HG02943 (cell line): ENCODE data around the gene WDR83.
"Not testable (repeated sequence)": the region's sequence is repeated elsewhere in the genome, so short reads cannot be mapped to it uniquely, and the experiment has no call there.

Experiments used
- ATAC-seq: cut with Tn5 transposase; IDR thresholded peaks from one replicate; pipeline ENCODE4 v1.9.1; 2021; ENCODE audit warnings: mild to moderate bottlenecking, low read depth, moderate library complexity; ENCODE audit not compliant: unreplicated experiment

WDR83 gene

GRCh38 chr19:12666265-12667048 is at the start of gene WDR83, which contains the start of gene MAN2B1:
TSS of gene WDR83 (plus strand) at chr19:12666807. CDS start at chr19:12669791, 2,984 bp downstream.
TSS of gene MAN2B1 (minus strand) at chr19:12666742. CDS start at chr19:12666701, 41 bp downstream.
- no peak for ATAC-seq

- ATAC-seq = no peak
These were observed 49.0 kb upstream of the WDR83 start for GRCh38 chr19:12617646-12618045.

- ATAC-seq = not testable (repeated sequence)
These were observed 45.2 kb upstream of the WDR83 start for GRCh38 chr19:12621253-12622024.

GRCh38 chr19:12623361-12624031 is 43.1 kb upstream of the WDR83 start:
- no peak for ATAC-seq

GRCh38 chr19:12626958-12627357 is 39.6 kb upstream of the WDR83 start:
- no peak for ATAC-seq

GRCh38 chr19:12628040-12629022 is 38.3 kb upstream of the WDR83 start:
- ATAC-seq = no peak

GRCh38 chr19:12629215-12629614 is 37.4 kb upstream of the WDR83 start:
- ATAC-seq = no peak

- no peak for ATAC-seq
These were observed 30.0 kb upstream of the WDR83 start for GRCh38 chr19:12636631-12637030.

GRCh38 chr19:12638611-12639182 is 27.9 kb upstream of the WDR83 start:
- no peak for ATAC-seq

GRCh38 chr19:12639901-12640613 is 26.6 kb upstream of the WDR83 start:
- no peak for ATAC-seq

GRCh38 chr19:12641456-12641855 is 25.2 kb upstream of the WDR83 start:
- ATAC-seq = no peak

GRCh38 chr19:12642506-12642905 is 24.1 kb upstream of the WDR83 start:
- no peak for ATAC-seq

GRCh38 chr19:12643716-12644115 is 22.9 kb upstream of the WDR83 start:
- not testable (repeated sequence) for ATAC-seq

- ATAC-seq = no peak
These were observed 20.1 kb upstream of the WDR83 start for GRCh38 chr19:12646551-12646950.

- no peak for ATAC-seq
These were observed 19.6 kb upstream of the WDR83 start for GRCh38 chr19:12647047-12647446.

GRCh38 chr19:12647490-12648071 is 19.0 kb upstream of the WDR83 start:
- ATAC-seq = no peak

GRCh38 chr19:12648088-12648487 is 18.5 kb upstream of the WDR83 start:
- ATAC-seq = no peak

GRCh38 chr19:12649941-12650340 is 16.7 kb upstream of the WDR83 start:
- no peak for ATAC-seq

- ATAC-seq = no peak
These were observed 14.4 kb upstream of the WDR83 start for GRCh38 chr19:12652219-12652618.
